ENCODE data around the gene RBFOX1. TPM values are rescaled to one million over a fixed set of nuclear protein-coding genes. Genes with fewer than 3 reads are reported as not detected.
A peak's percentile ranks its signal among the peaks of the same experiment; 100 is the strongest.

The RBFOX1 gene
- total RNA-seq, 3 donors from 2014 or later, result 4.1 to 7.7 (median 5.1) TPM

DNA sequence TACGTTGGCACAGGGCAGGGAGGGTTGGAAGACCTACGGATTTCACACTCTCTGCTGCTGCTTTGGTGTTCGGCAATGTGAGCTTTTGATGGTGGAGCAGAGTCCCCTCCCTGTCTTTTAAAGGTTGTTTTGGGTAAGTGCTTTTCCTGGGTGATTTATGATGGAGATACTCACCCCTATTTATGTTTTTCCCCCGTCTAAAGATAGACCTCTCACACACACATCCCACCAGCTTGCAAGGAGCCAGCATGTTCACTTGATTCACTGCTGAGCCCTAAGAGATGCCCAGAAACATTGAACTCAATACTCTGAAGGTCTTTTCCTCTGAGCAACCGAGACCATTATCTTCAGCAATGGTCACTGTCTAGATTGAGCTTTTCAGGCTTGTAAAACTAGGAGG is 8.3 kb downstream of the RBFOX1 start:
- ATAC-seq (no peak), DNase-seq (no peak)
- TF ChIP-seq, protein P1, sequence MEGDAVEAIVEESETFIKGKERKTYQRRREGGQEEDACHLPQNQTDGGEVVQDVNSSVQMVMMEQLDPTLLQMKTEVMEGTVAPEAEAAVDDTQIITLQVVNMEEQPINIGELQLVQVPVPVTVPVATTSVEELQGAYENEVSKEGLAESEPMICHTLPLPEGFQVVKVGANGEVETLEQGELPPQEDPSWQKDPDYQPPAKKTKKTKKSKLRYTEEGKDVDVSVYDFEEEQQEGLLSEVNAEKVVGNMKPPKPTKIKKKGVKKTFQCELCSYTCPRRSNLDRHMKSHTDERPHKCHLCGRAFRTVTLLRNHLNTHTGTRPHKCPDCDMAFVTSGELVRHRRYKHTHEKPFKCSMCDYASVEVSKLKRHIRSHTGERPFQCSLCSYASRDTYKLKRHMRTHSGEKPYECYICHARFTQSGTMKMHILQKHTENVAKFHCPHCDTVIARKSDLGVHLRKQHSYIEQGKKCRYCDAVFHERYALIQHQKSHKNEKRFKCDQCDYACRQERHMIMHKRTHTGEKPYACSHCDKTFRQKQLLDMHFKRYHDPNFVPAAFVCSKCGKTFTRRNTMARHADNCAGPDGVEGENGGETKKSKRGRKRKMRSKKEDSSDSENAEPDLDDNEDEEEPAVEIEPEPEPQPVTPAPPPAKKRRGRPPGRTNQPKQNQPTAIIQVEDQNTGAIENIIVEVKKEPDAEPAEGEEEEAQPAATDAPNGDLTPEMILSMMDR (IDR thresholded peaks at IDR 0.05), result no peak
- Histone ChIP-seq H3K4me1 (ENCODE audit: low read depth) (no peaks in the 10 kb centered on the region), H3K36me3 (ENCODE audit: low read depth) (no peaks in the 10 kb centered on the region), H3K4me3 (no peak overlapping the region), H3K9me3 (no peaks in the 10 kb centered on the region)
- intact Hi-C loops (cut with DNase I, micrococcal nuclease), result no loop called here

DNA sequence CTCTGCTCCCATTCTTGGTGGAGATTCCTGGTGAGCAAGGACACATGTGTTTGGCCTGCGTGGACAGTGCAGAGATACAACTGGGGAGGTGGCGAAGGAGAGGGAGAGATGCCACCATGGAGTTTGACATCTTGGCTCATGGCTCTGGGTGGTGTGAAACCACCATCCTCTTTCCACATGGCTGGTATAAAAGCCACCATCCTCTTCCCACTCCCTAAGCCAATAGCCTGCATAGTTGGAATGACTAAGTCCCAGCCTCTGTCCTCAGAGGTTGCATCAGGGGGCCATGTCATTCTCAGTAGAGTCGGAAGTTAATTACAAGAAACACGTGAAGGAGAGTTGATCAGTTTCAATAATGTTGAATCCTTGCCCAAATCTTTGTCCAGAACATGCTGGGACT is 10.0 kb downstream of the RBFOX1 start:
- no peaks in the 10 kb centered on the region for H3K4me1 ChIP-seq (ENCODE audit: low read depth)
- no peaks in the 10 kb centered on the region for H3K9me3 ChIP-seq
- intact Hi-C loops (cut with DNase I, micrococcal nuclease), result no loop called here
- DNase-seq, result no peak
- H3K36me3 ChIP-seq (ENCODE audit: low read depth), result no peaks in the 10 kb centered on the region
- TF ChIP-seq, protein P1 (IDR thresholded peaks at IDR 0.05), result no peak
- no peak for ATAC-seq
- H3K4me3 ChIP-seq, result no peak overlapping the region

DNA sequence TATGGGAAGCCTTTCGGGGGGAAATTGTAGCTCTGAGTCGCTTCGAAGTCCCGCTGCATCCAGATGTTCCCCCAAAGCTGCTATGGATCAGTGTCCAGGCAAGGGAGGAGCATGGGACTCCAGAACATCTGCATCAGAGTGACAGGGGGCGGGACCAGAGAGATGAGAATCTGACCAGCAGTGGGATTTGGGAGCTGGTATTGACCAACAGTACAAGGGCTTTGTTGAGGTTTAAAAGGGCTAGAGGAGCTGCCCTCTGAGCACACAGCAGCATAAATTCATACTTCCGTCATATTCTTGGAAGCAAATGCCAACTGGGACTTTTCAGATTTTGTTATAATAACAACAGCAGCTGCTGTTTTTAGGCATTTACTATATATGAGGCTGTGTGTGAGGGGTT is 10.6 kb downstream of the RBFOX1 start:
- peak in 1 of 3 donors; percentile 5 for DNase-seq
- intact Hi-C loops (cut with DNase I, micrococcal nuclease), result no loop called here
- TF ChIP-seq, protein P1 (IDR thresholded peaks at IDR 0.05), result no peak
- Histone ChIP-seq H3K4me3 (no peak overlapping the region), H3K36me3 (ENCODE audit: low read depth) (no peaks in the 10 kb centered on the region), H3K9me3 (no peaks in the 10 kb centered on the region), H3K4me1 (ENCODE audit: low read depth) (no peaks in the 10 kb centered on the region)
- no peak for ATAC-seq

DNA sequence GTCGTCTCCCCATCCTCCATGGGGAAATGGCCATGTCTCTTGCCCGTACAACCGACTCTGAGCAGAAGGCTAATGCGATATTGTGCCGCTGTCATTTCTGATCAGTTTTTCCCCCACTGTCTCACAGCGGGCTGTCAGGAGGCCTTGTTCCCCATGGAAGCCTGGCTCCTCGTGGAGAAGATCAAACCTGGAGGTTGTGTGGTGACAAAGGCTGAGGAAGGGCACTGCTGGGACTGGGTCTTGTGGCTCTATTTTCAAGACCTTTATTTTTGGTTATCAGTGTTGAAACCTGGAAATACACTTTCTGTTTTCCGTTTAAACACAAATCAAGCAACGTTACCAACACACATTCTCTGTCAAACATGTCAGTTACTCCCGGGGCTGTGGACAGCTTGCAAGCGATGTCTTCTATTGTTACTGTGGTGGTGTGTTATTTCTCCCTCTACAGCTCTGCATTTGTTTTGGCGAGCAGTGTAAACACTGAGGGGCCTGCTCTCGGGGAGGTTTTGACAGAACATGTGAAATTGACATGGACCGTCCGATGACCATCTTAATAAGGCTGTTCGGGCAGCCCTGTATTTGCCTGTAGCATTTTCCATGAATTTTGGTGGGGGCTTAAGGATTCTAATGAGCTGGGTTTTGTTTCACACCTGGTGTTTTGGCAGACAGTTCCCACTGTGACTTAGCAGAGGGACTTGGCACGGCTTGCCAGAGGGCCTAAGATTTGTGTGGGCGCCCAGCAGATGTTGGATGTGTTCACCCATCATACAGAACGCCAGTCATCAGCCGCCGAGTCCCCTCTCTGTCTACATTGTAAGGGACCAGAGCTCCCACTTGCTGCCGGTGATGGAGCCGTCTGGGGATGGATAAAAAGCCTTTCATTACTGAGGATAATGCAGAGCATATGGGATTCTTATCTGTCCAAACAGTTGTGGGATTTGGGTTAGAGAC is 12.5 kb downstream of the RBFOX1 start:
- no peak overlapping the region for H3K4me3 ChIP-seq
- DNase-seq, result no peak
- TF ChIP-seq, protein P1 (IDR thresholded peaks at IDR 0.05), result no peak
- H3K9me3 ChIP-seq, result no peaks in the 10 kb centered on the region
- no peak for ATAC-seq
- intact Hi-C loops (cut with DNase I, micrococcal nuclease), result no loop called here
- H3K36me3 ChIP-seq (ENCODE audit: low read depth), result no peaks in the 10 kb centered on the region
- H3K4me1 ChIP-seq (ENCODE audit: low read depth), result no peaks in the 10 kb centered on the region

DNA sequence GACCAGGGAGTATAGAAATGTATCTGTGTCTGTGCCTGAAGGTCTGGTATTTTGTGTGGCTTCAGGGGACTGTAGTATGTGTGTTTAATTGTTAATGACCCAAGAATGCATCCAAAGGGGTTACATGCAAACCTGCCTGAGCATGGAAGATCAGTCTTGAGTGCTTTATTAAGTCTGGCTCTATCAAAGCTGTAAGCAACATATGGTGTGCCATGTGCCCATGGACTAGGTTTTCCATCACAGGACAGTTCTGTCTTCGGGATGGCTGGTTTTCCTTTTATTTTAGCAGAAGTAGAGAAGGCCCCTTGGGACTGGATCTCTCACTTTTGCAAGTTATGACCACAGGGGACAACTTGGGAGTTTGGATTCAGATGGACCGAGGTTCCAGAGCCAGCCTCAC is 18.2 kb downstream of the RBFOX1 start:
- DNase-seq, result no peak
- TF ChIP-seq, protein P1 (IDR thresholded peaks at IDR 0.05), result no peak
- Histone ChIP-seq H3K4me1 (ENCODE audit: low read depth) (no peaks in the 10 kb centered on the region), H3K9me3 (no peaks in the 10 kb centered on the region), H3K4me3 (no peak overlapping the region), H3K36me3 (ENCODE audit: low read depth) (no peaks in the 10 kb centered on the region)
- no peak for ATAC-seq
- intact Hi-C loops (cut with DNase I, micrococcal nuclease), result loop anchor here in 1 of 2 donors (10.0 kb wide), 1 partner anchor 56 kb away; no protein-coding TSS in a partner anchor
